ENCODE results near the gene VDAC1.
"Not testable (repeated sequence)": the region's sequence is repeated elsewhere in the genome, so short reads cannot be mapped to it uniquely, and the experiment has no call there.

The VDAC1 gene

DNA sequence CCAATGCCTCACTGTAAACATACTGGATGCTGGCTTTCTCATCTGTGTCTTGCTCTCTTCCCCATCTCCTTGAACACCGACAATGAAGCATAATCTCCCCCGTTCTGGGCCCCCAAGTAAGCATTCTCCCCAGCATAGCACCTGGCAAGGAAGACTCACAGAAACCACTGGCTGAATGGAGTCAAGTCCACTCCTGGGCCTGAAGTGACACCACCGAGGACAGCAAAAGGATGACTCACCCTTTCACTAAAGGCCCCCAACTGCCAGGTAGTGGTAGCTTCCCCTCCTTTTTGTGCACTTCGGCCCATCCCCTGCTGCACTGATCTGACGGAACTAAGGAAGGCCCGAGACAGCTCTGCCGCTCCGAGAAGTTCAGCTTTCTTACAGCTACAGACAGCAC, 9.4 kb downstream of the VDAC1 start:
- DNase-seq = no peak

DNA sequence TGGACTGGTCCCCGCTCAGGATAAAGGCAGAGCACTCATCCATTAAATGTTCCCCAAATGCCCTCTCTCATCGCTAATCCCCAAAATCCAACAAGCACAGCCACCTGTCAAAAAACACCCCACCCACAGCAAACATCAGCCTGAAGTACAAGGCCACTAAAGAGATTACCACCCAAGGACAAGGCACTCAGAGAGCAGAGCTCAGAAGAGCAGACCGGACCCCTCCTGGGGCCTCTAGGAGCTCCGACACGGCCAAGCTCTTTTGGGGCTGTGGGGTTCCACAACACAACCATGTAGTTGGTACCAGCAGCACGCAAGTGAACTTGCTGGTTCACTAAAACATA, 9.8 kb downstream of the VDAC1 start:
- DNase-seq = no peak

DNA sequence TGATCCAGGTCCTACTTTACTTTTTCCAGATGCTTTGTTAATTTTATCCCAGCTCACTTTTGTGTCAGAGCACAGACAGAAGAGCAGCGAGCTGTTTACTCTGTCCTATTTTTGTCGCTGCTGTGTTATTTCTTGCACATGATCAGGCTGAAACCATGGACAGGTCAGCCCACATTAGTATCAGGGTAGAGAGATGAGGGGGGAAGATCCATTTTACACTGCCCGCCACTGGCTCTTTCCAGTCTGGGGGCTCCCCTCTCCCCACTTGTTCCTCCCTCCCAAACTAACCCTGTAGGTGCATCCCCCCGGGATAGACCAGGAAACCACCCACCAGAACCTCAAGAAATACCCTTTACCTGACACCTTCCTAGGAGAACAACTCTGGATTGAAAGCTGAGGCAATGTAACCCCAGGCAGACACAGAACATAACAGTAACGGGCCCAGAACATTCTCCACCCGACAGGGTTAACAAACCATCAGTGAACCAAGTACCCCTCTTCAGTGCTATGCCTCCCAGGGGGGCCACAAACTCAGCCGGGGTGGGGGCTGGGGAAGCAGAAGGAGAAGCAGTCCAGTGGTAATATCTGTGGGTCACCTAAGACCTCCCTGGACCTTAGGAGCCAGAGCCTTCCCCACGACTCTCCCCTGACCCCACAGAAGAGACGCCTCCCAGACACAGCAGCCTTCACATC, 10.3 kb downstream of the VDAC1 start:
- DNase-seq = no peak

DNA sequence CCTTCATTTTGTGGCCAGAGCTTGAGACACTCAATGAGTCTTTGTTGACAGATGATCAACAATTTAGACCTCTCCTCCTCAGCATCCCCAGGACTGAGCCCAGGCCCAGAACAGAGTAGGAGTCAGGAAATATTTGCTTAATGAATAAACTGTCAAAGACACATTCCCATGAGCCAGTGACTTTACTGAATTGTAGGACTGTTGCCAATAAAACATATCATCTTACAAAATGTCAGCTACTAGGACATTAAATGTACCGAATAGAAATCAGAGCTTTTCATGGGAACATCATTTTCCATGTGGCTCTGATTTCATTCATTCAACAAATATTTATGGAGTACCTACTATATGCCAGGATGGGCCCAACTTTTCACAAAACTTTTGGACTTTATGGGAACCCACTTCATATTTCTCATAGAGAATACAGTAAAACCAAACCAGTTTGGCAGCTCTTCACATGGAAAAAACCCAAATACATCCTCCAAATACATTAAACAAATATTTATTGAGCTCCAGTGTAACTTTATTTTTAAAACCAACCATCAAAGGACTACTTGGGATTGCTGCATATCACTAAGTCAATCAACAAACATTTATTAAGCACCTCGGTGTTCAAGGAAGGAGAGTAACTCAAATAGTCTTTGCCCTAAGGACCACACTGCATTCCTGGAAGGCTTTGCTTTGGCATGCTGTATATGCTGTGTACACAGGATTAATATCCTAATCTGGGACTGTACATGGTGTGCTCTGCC, 11.4 kb downstream of the VDAC1 start:
- no peak for DNase-seq

DNA sequence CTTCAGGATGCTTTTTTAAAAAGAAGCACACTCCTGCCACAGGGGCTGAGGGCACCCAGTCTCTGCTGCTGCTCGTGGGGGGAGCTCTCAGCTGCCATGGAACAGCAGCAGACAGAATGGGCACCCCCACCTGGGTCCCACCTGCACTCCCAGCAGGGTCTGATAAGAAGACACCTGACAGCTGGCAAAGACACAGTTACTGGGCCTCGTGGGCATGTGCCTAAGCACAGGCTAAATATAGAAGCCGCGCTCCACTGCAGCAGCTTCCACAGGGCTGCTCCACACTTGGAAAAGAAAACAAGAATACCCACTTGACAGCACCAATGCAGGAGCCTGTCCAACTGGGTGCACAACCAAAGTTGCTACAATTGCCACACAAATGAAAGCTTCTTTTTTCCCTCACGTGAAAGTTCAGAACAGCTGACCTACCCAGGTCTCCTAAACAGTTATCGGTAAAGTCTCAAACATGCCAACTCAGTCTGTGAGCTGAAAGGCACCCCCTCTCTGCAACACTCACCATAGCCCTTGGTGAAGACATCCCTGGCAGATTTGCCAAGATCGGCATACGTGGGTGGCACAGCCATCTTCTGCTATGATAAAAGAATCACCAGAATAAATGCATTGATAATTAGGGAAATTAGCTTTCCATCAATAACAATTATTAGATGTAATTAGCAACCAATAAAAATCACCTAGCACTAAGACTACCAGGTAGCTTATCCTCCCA, 12.2 kb downstream of the VDAC1 start:
- peak in 1 of 14 donors; percentile 68 for DNase-seq

DNA sequence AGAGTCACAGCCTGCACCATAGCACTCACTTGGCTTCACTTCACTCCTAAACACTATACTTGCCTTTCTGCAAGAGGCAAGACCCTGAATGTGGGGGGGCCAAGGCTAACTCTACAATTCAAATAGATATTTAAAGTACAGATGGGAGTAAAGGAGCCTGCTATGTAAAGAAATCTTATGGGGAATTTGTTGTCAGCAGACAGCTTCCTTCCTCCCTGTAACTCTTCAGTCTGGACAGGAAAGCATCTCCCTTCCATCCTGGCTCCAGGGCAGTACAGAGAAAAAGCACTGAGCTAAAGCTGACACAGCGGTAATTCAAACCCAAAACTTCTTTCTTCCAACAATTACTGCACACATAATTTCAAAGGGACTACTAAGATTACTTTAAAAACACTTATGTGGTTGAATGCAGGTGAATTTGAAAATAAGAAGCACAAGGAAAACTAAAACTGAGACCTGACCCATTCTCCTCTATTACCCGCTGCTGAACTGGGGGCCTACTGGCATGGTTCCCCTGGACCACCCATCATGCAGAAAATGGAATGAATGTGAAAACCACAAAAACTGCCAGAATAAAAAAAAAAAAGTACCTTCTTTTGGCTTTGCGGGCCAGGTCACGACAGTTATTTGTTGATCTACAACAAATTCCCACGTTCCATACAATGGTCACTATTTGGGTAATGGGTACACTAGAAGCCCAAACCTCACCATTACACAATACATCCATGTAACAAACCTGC, 13.4 kb downstream of the VDAC1 start:
- no peak for DNase-seq

DNA sequence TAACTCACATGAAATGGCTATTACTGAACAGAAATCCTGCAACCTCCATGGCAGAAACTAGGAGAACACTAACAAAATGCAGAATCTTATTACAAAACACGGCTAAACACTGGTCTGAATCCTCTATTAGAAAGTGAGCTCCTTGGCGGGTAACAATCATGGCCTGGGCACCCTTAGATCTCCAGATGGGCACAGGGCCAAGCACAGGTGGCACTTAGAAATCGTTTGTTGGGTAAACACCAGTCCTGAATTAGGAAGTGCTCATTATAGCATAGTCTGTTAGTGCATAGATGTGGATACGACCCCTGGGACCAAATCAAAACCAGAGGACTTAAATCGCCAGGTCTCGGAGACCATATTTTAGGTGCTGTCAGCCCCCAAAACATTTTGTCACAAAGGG, 14.4 kb downstream of the VDAC1 start:
- no peak for DNase-seq

DNA sequence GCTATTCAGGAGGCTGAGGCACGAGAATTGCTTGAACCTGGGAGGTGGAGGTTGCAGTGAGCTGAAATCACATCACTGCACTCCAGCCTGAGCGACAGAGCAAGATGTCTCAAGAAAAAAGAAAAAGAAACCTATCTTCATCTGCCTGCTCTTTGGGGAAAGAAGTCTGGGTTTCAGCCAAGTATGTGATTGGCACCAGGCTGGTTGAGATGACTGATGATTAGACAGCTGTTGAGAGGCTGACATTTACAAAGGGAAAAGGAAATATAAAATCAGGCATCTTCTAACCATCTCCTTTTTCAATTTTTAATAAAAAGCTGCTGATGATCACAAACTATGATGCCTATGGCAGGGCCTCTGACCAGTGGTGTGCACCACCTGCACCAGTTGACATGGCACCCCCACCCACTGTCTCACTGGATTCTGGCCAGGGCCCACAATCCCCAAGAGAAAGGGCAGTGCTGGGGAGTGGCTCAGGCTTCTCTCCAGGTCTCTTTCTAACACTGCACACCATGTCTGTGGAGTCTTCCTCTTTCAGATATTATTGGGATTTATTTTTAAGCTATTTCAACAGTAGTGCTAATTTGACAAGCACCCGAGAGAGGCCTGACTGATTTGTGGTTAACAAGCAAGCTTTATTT, 19.1 kb downstream of the VDAC1 start:
- DNase-seq = no peak

DNA sequence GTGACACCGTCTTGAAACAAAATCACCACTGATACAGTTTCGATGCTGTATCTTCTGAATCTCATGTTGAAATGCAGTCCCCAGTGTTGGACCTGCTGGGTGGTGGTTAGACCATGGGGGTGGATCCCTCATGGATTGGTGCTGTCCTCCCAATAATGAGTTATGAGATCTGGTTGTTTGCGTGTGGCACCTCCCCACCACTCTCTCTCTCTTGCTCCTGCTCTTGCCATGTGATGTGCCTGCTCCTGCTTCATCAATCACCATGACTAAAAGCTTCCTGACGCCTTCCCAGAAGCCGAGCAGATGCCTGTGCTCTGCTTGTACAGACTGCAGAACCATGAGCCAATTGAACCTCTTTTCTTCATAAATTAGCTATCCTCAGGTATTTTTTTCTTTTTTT, 21.1 kb downstream of the VDAC1 start:
- DNase-seq = no peak

DNA sequence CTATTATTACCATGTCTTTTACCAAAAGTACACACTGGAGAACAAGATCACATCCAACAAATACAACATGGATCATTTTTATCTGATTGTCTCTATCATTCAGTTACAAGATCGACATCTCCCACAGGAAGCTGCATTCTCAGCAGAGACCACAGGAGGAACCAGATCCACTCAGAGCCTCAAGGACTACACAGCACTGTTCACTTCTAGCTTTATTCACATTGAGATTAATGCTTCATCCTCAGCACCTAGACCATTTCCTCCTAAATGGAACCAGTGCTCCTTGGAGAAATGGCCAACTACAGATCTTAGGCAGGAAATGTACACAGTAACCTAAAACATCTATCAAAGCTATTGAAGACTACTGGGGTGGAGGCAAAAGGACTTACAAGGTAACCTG, 23.1 kb downstream of the VDAC1 start:
- DNase-seq = no peak

DNA sequence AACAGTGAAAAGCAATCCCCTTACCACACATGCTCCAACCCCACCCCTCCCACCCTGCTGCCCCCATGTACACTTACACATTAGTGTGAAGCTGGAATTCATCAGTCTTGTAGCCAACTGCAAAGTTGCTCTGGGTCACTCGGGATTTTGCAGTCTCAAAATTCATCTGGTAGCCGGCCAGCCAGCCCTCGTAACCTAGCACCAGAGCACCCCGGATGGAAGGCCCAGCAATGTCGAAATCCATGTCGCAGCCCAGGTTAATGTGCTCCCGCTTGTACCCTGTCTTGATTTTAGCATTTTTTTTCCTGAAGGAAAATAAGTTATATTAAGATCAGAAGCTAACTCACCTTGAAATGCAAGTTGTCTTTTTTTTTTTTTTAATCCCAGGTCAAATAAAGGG, 24.1 kb downstream of the VDAC1 start:
- no peak for DNase-seq

DNA sequence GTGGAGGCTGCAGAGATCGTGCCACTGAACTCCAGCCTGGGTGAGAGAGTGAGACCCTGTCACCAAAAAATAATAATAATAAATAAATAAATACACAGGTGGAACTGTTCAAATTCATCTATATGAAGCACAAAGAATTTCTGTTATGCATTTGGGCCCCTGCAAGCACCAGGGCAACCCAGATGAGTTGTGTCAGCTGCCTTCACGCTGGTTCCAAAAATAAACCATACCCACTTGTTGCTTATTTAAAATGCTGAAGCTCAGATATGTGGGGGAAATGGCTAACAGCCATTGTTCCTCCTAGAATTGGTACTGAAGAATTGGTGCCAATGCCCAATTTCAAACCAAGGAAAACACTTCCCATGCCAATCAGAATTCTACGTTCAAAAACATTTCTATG, 25.8 kb downstream of the VDAC1 start:
- DNase-seq = no peak

DNA sequence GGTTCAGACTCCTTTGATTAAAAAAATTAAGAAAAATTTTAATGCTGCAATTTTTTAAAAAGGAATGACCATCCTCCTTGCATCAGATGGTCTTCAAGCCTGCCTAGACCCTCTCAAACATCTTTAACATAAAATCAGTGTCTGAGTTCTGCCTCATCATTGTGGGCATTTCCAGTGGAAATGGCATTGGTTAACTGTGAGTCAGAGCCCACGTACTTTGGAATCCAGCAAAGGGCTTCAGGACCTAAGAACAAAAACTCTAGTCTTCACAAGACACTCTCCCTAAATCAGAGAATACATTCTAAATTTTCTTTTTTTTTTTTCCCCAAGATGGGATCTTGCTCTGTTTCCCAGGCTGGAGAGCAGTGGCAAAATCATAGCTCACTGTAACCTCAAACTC, 26.9 kb downstream of the VDAC1 start:
- DNase-seq = no peak

DNA sequence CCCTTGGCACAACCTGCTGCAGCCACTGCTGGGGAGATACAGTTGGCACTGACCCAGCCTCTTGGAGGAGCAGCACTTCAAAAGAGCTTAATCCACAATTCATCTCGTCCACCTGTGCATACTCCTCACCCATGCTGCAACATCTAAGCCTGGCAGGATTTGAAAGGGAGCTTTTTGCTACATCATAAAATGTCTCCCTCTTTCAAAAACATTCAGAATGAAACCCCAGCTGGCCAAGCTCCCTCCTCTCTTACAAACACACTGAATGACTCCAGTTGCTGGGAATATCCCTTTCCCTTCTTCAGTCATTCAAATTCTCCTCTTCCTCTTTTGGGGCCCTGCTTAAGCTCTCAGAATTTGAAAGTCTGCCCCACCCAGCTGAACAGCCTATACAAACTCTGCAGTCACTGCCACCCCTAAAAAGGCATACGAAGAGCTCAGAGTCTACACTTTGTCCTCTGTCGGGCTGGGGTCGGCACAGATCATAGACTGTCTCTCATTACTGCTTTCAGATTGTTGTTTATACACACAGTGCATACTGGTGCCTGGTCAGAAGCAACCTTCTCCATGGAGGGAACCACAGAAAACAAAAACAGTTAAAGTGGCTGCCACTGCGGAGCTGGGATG, 27.5 kb downstream of the VDAC1 start:
- no peak for DNase-seq

DNA sequence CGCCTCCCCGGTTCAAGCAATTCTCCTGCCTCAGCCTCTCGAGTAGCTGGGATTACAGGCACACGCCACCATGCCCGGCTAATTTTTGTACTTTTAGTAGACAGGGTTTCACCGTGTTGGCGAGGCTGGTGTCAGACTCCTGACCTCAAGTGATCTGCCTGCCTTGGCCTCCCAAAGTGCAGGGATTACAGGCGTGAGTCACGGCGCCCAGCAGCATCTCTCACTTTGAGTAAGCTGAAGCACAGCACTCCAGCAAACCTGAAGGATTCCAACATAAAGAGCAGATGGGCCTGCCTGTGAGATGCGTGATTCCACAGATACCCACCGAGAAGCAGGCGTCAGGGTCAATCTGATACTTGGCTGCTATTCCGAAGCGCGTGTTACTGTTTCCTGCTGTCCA, 29.2 kb downstream of the VDAC1 start:
- DNase-seq = not testable (repeated sequence)

DNA sequence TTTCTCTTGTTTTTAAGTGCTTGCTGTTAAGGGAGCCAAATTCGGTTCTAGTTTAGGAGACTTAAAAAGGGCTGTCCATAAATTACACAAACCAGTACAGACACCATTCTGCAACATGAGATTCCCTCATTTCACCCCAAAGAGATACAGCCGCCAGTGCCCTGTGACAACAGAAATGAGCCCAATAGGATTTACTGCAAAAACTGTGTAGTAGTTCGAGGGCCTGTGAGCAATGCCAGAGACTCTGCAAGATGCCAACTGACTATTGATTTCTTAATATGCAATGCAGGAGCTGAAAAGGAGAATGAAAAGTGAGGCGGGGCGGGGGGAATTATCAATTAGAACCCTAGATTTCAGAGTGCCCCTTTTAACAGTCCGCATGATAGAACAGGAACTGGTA, 30.6 kb downstream of the VDAC1 start:
- no peak for DNase-seq

DNA sequence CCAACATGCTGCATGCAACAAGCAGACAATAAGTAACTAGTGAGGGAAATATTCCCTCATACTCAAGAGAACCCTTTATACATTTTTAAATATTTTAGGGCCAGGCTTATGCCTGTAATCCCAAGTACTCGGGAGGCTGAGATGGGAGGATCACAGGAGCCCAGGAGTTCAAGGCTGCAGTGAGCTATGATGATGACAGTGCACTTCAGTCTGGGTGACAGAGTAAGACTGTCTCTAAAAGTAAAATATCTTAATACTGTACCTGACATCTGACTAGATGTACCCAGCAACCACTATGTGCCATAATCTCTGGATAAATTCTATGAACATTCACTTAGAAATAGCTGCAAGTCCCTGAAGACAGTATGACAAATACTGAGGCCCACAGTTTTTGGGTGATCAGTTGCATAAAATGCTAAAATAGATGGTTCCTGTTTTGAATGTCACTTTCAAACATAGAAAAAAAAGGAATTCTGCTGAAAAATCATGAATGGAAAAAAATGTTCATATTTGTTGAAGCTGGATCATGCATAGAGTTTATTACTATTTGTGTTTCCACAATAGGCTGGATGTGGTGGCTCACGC, 34.4 kb downstream of the VDAC1 start:
- no peak for DNase-seq

DNA sequence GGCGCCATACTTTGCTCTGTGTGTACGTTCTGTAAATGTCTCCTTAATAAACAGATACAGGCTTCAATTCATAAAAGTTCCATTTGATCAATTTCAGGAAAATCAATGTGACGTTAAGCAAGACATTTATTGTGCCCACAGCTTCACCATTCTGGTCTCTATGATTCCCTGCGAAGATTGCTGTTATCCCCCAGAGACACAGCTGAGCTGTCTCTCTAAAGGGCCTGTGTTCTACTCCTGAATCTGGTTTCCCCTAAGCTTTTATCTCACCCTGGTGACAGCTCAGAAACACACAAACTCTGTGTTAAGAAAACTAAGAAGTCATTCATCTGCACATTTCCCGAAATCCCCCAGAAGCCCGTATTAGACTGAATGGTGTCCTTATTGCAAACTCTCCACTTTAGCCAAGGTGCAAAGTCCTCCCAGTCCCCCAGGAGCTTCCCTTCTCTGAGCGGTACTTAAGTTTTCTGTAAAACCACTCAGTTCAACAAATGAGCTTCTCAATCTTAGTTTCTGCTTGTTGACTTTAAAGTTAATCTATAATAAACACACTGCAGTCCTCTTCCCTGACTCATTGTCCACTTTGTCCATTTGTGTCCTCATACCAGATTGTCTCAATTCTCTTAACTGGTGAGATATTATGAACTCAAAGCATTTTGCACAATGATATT, 35.0 kb downstream of the VDAC1 start:
- peak in 3 of 14 donors; percentile 11 to 43 (median 23) for DNase-seq

DNA sequence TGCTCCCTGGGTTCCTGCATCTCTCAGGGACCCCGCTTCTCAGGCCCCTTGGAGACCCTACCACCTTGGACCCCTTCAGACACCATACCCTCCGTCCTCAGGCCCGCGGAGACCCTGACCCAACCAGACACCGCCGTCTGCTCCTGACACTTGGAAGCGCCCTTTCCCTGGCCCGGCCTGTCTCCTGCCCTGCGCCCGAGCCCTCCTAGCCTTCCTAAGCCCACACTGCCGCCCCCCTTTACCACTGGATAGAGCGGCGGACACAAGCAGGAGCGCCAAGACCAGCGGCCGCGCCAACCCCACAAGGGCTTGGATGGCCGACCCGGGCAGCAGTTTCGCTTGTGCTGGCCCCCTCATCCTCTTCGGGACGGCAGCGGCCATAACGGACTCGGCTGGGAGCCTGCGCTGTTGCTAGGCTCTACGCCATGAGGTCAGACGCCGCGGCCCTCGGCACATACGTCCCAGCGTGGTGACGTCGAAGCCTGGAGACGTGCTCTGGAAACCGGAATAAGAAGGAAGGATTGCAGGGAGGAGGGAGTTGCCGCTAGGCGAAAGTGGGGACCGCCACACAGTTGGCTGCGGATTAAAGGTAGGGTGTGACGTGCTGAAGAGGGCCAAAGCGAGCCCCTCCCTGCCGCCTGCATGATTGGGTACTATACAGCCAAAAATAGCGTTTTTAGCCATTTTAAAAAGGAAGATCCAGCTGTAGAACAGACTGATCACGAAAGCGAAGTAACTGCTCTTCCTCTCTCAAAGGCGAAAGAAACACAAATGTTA, 36.4 kb downstream of the VDAC1 start, which contains the start of gene C5orf15:
C5orf15 (minus strand) TSS at position 422 of the 777 bp plus-strand sequence; CDS start at position 381, 41 bp downstream.
- peak; percentile 48 to 96 (median 90) for DNase-seq

DNA sequence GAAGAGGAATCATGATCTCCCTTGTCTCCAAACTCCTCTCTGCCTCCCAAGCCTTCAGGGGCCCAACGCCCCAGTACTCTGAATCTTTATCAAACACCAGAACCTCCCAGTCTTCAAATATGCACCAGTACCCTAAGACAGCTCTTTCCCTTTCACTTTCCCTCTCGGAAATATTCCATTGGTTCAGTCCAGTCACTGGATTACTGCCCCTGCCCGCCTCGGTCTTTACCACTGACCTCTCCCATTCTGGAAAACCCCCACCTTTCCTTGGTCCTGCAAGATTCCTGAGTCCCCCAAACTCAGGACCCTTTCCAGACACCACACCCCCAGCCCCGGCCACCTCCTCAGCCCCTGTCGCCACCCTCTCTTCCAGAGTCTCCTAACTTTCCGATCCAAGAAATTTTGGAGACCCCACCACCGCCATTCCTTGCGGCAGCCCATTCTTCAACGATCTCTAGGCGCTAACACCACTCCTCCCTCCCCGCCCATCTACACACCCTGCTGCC, 37.0 kb downstream of the VDAC1 start:
- peak in 2 of 14 donors; percentile 59 to 64 for DNase-seq
